ENCODE results near the gene IFT81. TPM values are rescaled to one million over a fixed set of nuclear protein-coding genes. Genes with fewer than 3 reads are reported as not detected.

The IFT81 gene
- total and polyA plus RNA-seq, 2 donors (not counting 3 experiments of a cell fraction or from before 2014, with no cell fraction given), result 2.4 to 9.8 TPM

DNA sequence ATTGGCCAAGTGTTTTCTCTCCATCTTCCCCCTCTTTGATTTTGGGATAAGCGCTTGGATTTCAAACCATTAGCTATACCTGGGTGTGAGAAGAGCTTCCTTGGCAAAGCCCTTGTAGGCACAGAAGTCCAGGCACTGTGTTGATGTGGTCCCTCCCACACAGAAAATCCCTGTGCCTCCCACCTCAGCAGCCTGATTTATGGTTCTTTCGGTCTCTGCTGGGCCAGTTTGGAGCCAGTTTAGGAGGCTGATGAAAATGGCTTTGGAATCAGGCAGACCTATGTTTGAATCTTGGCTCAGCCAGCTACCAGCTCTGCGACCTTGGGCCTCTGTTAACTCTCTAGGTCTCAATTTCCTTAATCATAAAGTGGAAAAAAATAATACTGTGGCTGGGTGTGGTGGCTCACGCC, 9.6 kb upstream of the IFT81 start:
- Histone ChIP-seq H3K4me2 (ENCODE audit: insufficient read depth, low read length) (no peak overlapping the region), H3K9ac (replicated peaks; ENCODE audit: extremely low read depth, insufficient read depth, low read length) (no peak overlapping the region), H3K27me3 (ENCODE audit: control insufficient read depth in 2 of 2, insufficient read depth in 2 of 2, low read length in 2 of 2) (no peaks in the 10 kb centered on the region), H4K20me1 (replicated peaks; ENCODE audit: control insufficient read depth, extremely low read depth, insufficient read depth, low read length) (no peaks in the 10 kb centered on the region), H3K4me1 (ENCODE audit: control insufficient read depth, extremely low read depth, insufficient read depth, low read length) (peaks cover 10% of the 10 kb centered on the region), H3K9me1 (replicated peaks; ENCODE audit: control insufficient read depth, extremely low read depth, insufficient read depth, low read length) (no peaks in the 10 kb centered on the region), H3K27ac (ENCODE audit: insufficient read depth, low read depth, low read length) (no peak overlapping the region), H3K79me2 (ENCODE audit: control insufficient read depth, insufficient read depth, low read length) (no peaks in the 10 kb centered on the region), H3K36me3 (ENCODE audit: control insufficient read depth in 2 of 2, extremely low read depth in 1 of 2, insufficient read depth in 2 of 2, low read length in 2 of 2) (no peaks in the 10 kb centered on the region), H3K4me3 (replicated peaks in 1 of 3; ENCODE audit: insufficient read depth in 1 of 3, low read depth in 1 of 3, low read length in 3 of 3) (no peak overlapping the region), H2AFZ (ENCODE audit: low read depth, low read length) (no peak overlapping the region), H3K9me3 (replicated peaks; ENCODE audit: control insufficient read depth, insufficient read depth, low read length) (no peaks in the 10 kb centered on the region)
- no peak for DNase-seq (ENCODE audit: low read depth, low spot score)
- dilution Hi-C loops (cut with MboI; ENCODE audit: extremely low pct_ligation_motif_present, low sequenced_read_pairs), result no loop called here
- CTCF ChIA-PET, result interaction anchor here (0.7 to 2.2 kb wide), 3 partner anchors 8 to 303 kb away, joined by 3 to 7 read pairs (median 3); no protein-coding TSS in a partner anchor
- intact Hi-C loops (cut with micrococcal nuclease), result no loop called here
- no TSS peak for BruUV-seq (replicated peaks)
- no peak for FAIRE-seq
- POLR2A ChIA-PET, result no interaction called here
- TF ChIP-seq, protein P1, sequence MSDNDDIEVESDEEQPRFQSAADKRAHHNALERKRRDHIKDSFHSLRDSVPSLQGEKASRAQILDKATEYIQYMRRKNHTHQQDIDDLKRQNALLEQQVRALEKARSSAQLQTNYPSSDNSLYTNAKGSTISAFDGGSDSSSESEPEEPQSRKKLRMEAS (IDR thresholded peaks at IDR 0.05; ENCODE audit: insufficient read depth, insufficient read length), result no peak
- TF ChIP-seq MYC (IDR thresholded peaks at IDR 0.05; ENCODE audit: low read depth, low read length), result no peak
- no peak for TF ChIP-seq GATA2 (IDR thresholded peaks at IDR 0.05; ENCODE audit: insufficient read depth, insufficient read length, low read depth, low read length)
- TF ChIP-seq, protein P2, sequence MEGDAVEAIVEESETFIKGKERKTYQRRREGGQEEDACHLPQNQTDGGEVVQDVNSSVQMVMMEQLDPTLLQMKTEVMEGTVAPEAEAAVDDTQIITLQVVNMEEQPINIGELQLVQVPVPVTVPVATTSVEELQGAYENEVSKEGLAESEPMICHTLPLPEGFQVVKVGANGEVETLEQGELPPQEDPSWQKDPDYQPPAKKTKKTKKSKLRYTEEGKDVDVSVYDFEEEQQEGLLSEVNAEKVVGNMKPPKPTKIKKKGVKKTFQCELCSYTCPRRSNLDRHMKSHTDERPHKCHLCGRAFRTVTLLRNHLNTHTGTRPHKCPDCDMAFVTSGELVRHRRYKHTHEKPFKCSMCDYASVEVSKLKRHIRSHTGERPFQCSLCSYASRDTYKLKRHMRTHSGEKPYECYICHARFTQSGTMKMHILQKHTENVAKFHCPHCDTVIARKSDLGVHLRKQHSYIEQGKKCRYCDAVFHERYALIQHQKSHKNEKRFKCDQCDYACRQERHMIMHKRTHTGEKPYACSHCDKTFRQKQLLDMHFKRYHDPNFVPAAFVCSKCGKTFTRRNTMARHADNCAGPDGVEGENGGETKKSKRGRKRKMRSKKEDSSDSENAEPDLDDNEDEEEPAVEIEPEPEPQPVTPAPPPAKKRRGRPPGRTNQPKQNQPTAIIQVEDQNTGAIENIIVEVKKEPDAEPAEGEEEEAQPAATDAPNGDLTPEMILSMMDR (IDR thresholded peaks at IDR 0.05; ENCODE audit: extremely low read depth in 1 of 2, insufficient read depth in 1 of 2, low read depth in 1 of 2, low read length in 2 of 2), result no peak
- TF ChIP-seq POLR2AphosphoS5 (IDR thresholded peaks at IDR 0.05; ENCODE audit: insufficient read depth, low read depth, low read length), result no peak
- no peak for TF ChIP-seq JUN (IDR thresholded peaks at IDR 0.05; ENCODE audit: borderline replicate concordance, insufficient read depth, insufficient read length, low read depth)
- no peak for TF ChIP-seq POLR2A (IDR thresholded peaks at IDR 0.05; ENCODE audit: low read depth, low read length)
- no peak for TF ChIP-seq EZH2 (IDR thresholded peaks at IDR 0.05; ENCODE audit: borderline replicate concordance, low read depth, low read length, severe bottlenecking)
- no peak for TF ChIP-seq FOS (IDR thresholded peaks at IDR 0.05; ENCODE audit: borderline replicate concordance, insufficient read depth, low read length)

All from endothelial cell of umbilical vein (primary cell).